CD4-positive, CD25-positive, alpha-beta regulatory T cell (primary cell): ENCODE measurements around the gene ENOX2. TPM values are rescaled to one million over a fixed set of nuclear protein-coding genes. Genes with fewer than 3 reads are reported as not detected.
"Not testable (repeated sequence)": the region's sequence is repeated elsewhere in the genome, so short reads cannot be mapped to it uniquely, and the experiment has no call there.

ENCODE experiments used
- ATAC-seq, 2 donors: fragments of 150-1000 bp; cut with Tn5 transposase; one replicate each; pipeline ENCODE4 v1.10.0; 2021; ENCODE audit warnings: low read depth in 2 of 2, moderate number of reproducible peaks in 2 of 2, moderate library complexity in 1 of 2
- DNase-seq, 3 donors: peaks; one replicate each; pipeline versions ENCODE4 v3.0.0 to v3.0.0-alpha.2; 2012 to 2022; ENCODE audit warnings: mixed read lengths in 1 of 3
- H3K27ac ChIP-seq: one replicate; pipeline ENCODE4 v1.7.0; 2013; ENCODE audit warnings: mild to moderate bottlenecking, low read length; ENCODE audit not compliant: insufficient read depth, poor library complexity, severe bottlenecking
- H3K27me3 ChIP-seq: one replicate; pipeline ENCODE4 v1.7.0; 2013; ENCODE audit warnings: low read length; ENCODE audit not compliant: control insufficient read depth, insufficient read depth
- H3K36me3 ChIP-seq: one replicate; pipeline ENCODE4 v1.7.0; 2013; ENCODE audit warnings: mild to moderate bottlenecking, low read length, moderate library complexity; ENCODE audit not compliant: control insufficient read depth, insufficient read depth
- H3K4me1 ChIP-seq: 2 replicates; pipeline ENCODE4 v1.7.0; 2013; ENCODE audit warnings: mild to moderate bottlenecking, low read length; ENCODE audit not compliant: insufficient read depth, control insufficient read depth, poor library complexity, severe bottlenecking
- H3K4me3 ChIP-seq: one replicate; pipeline ENCODE4 v1.7.0; 2013; ENCODE audit warnings: low read depth, mild to moderate bottlenecking, low read length, moderate library complexity
- H3K9me3 ChIP-seq, 2 experiments: 1 replicate in 1 of 2; 2 replicates in 1 of 2; pipeline ENCODE4 v1.7.0; 2013; ENCODE audit warnings: low read length in 2 of 2, mild to moderate bottlenecking in 1 of 2, moderate library complexity in 1 of 2; ENCODE audit not compliant: control insufficient read depth in 2 of 2
- H3K27ac Mint-ChIP-seq, 3 donors: one replicate each; pipeline ENCODE4 v1.8.0; 2020 to 2022; ENCODE audit warnings: mild to moderate bottlenecking in 3 of 3, mixed read lengths in 3 of 3, moderate library complexity in 2 of 3
- H3K27me3 Mint-ChIP-seq: one replicate; pipeline ENCODE4 v1.8.0; 2022; ENCODE audit warnings: mild to moderate bottlenecking, mixed read lengths
- H3K36me3 Mint-ChIP-seq: one replicate; pipeline ENCODE4 v1.8.0; 2020; ENCODE audit warnings: mixed read lengths
- H3K4me1 Mint-ChIP-seq, 4 donors: one replicate each; pipeline ENCODE4 v1.8.0; 2020 to 2022; ENCODE audit warnings: mixed read lengths in 4 of 4, mild to moderate bottlenecking in 1 of 4
- H3K4me3 Mint-ChIP-seq, 4 donors: one replicate each; pipeline ENCODE4 v1.8.0; 2020 to 2022; ENCODE audit warnings: mild to moderate bottlenecking in 4 of 4, mixed read lengths in 4 of 4, moderate library complexity in 3 of 4
- H3K9me3 Mint-ChIP-seq, 7 donors: one replicate each; pipeline ENCODE4 v1.8.0; 2020 to 2022; ENCODE audit warnings: mixed read lengths in 7 of 7, mild to moderate bottlenecking in 3 of 7, moderate library complexity in 2 of 7
- polyA plus RNA-seq, 4 donors: library from polyadenylated mRNA; unstranded; fragments of 300-500 nt; fragmentation: Illumina TruSeq; gene quantifications; one replicate each; pipeline ENCODE4 v1.2.3, GENCODE V29; 2021
- total RNA-seq: library from RNA; stranded (reverse); gene quantifications from one replicate; pipeline ENCODE4 v1.2.3, GENCODE V29; 2022

Gene ENOX2
- total and polyA plus RNA-seq, 5 donors from 2014 or later, result 10.6 to 23.3 (median 20.0) TPM

- ATAC-seq, H3K27me3 ChIP-seq, H3K27ac ChIP-seq, H3K4me1 ChIP-seq, H3K27ac Mint-ChIP-seq, H3K9me3 Mint-ChIP-seq, H3K27me3 Mint-ChIP-seq, H3K4me3 Mint-ChIP-seq, DNase-seq, H3K36me3 Mint-ChIP-seq, H3K9me3 ChIP-seq, H3K36me3 ChIP-seq, H3K4me1 Mint-ChIP-seq, H3K4me3 ChIP-seq: not testable (repeated sequence)
Measured at GRCh38 chrX:130709178-130709577, 193.8 kb downstream of the ENOX2 start.

GRCh38 chrX:130705591-130705990 lies 197.4 kb downstream of the ENOX2 start:
- Mint-ChIP-seq H3K27ac (no peak overlapping the region), H3K9me3 (peaks cover 0 to 2% (median 0%) of the 10 kb centered on the region in 7 donors), H3K27me3 (no peaks in the 10 kb centered on the region), H3K4me3 (no peak overlapping the region), H3K36me3 (no peaks in the 10 kb centered on the region), H3K4me1 (no peaks in the 10 kb centered on the region)
- ATAC-seq, result no peak
- no peaks in the 10 kb centered on the region for H3K4me1 ChIP-seq
- peaks cover 12% of the 10 kb centered on the region for H3K36me3 ChIP-seq
- DNase-seq, result no peak
- H3K4me3 ChIP-seq, result no peak overlapping the region
- H3K27ac ChIP-seq, result no peak overlapping the region
- H3K27me3 ChIP-seq, result no peaks in the 10 kb centered on the region
- H3K9me3 ChIP-seq, result no peaks in the 10 kb centered on the region

GRCh38 chrX:130704053-130705038 lies 198.7 kb downstream of the ENOX2 start:
- Histone ChIP-seq H3K27me3 (no peaks in the 10 kb centered on the region), H3K36me3 (peaks cover 12% of the 10 kb centered on the region), H3K4me1 (no peaks in the 10 kb centered on the region), H3K27ac (no peak overlapping the region), H3K4me3 (no peak overlapping the region), H3K9me3 (no peaks in the 10 kb centered on the region)
- Mint-ChIP-seq H3K27me3 (no peaks in the 10 kb centered on the region), H3K4me1 (no peaks in the 10 kb centered on the region), H3K4me3 (no peak overlapping the region), H3K36me3 (no peaks in the 10 kb centered on the region), H3K27ac (peak overlapping the region in 1 of 3 donors; percentile 1), H3K9me3 (peaks cover 0 to 2% (median 0%) of the 10 kb centered on the region in 7 donors)
- DNase-seq (no peak), ATAC-seq (no peak)

GRCh38 chrX:130702867-130703707 lies 199.9 kb downstream of the ENOX2 start:
- Mint-ChIP-seq H3K9me3 (peaks cover 0 to 2% (median 0%) of the 10 kb centered on the region in 7 donors), H3K4me3 (no peak overlapping the region), H3K4me1 (no peaks in the 10 kb centered on the region), H3K27ac (no peak overlapping the region), H3K36me3 (no peaks in the 10 kb centered on the region), H3K27me3 (no peaks in the 10 kb centered on the region)
- ATAC-seq, result no peak
- peaks cover 12% of the 10 kb centered on the region for H3K36me3 ChIP-seq
- no peaks in the 10 kb centered on the region for H3K27me3 ChIP-seq
- H3K4me1 ChIP-seq, result no peaks in the 10 kb centered on the region
- no peak overlapping the region for H3K27ac ChIP-seq
- H3K9me3 ChIP-seq, result no peaks in the 10 kb centered on the region
- DNase-seq, result no peak
- H3K4me3 ChIP-seq, result no peak overlapping the region

- Mint-ChIP-seq H3K27ac (no peak overlapping the region), H3K27me3 (no peaks in the 10 kb centered on the region)
- ATAC-seq, result no peak
Measured at GRCh38 chrX:130700629-130701028, 202.4 kb downstream of the ENOX2 start.

GRCh38 chrX:130699618-130700017 lies 203.4 kb downstream of the ENOX2 start:
- H3K27ac ChIP-seq, result no peak overlapping the region
- peaks cover 0 to 1% (median 0%) of the 10 kb centered on the region in 7 donors for H3K9me3 Mint-ChIP-seq
- peaks cover 12% of the 10 kb centered on the region for H3K36me3 ChIP-seq
- peaks cover 8% of the 10 kb centered on the region for H3K36me3 Mint-ChIP-seq
- H3K9me3 ChIP-seq, result no peaks in the 10 kb centered on the region
- no peak overlapping the region for H3K27ac Mint-ChIP-seq
- no peaks in the 10 kb centered on the region for H3K4me1 ChIP-seq
- no peaks in the 10 kb centered on the region for H3K4me1 Mint-ChIP-seq
- H3K27me3 Mint-ChIP-seq, result no peaks in the 10 kb centered on the region
- ATAC-seq, result no peak
- no peak overlapping the region for H3K4me3 ChIP-seq
- H3K4me3 Mint-ChIP-seq, result no peak overlapping the region
- DNase-seq, result no peak
- H3K27me3 ChIP-seq, result no peaks in the 10 kb centered on the region

More at GRCh38 chrX:130700629-130701028, 202.4 kb downstream of the ENOX2 start:
- Histone ChIP-seq H3K4me3 (no peak overlapping the region), H3K36me3 (peaks cover 12% of the 10 kb centered on the region), H3K9me3 (no peaks in the 10 kb centered on the region), H3K27me3 (no peaks in the 10 kb centered on the region), H3K27ac (no peak overlapping the region), H3K4me1 (no peaks in the 10 kb centered on the region)
- Mint-ChIP-seq H3K4me3 (no peak overlapping the region), H3K4me1 (no peaks in the 10 kb centered on the region), H3K36me3 (peaks cover 8% of the 10 kb centered on the region), H3K9me3 (peaks cover 0 to 1% (median 0%) of the 10 kb centered on the region in 7 donors)
- no peak for DNase-seq

- Histone ChIP-seq H3K4me3 (no peak overlapping the region), H3K36me3 (no peaks in the 10 kb centered on the region), H3K4me1 (no peaks in the 10 kb centered on the region), H3K27ac (no peak overlapping the region), H3K9me3 (no peaks in the 10 kb centered on the region), H3K27me3 (no peaks in the 10 kb centered on the region)
- H3K4me3 Mint-ChIP-seq, result no peak overlapping the region
- no peaks in the 10 kb centered on the region for H3K27me3 Mint-ChIP-seq
- no peak for ATAC-seq
- H3K9me3 Mint-ChIP-seq, result peaks cover 0 to 1% (median 0%) of the 10 kb centered on the region in 7 donors
- peaks cover 8% of the 10 kb centered on the region for H3K36me3 Mint-ChIP-seq
- no peak overlapping the region for H3K27ac Mint-ChIP-seq
- no peak for DNase-seq
- H3K4me1 Mint-ChIP-seq, result no peaks in the 10 kb centered on the region
Measured at GRCh38 chrX:130696542-130696941, 206.5 kb downstream of the ENOX2 start.
